Measurements from ENCODE around the gene LITAF. TPM values are rescaled to one million over a fixed set of nuclear protein-coding genes. Genes with fewer than 3 reads are reported as not detected.
A peak's percentile ranks its signal among the peaks of the same experiment; 100 is the strongest.
"Not testable (repeated sequence)": the region's sequence is repeated elsewhere in the genome, so short reads cannot be mapped to it uniquely, and the experiment has no call there.

LITAF gene
- total RNA-seq, 4 donors from 2014 or later, result 101 to 136 (median 112) TPM

DNA sequence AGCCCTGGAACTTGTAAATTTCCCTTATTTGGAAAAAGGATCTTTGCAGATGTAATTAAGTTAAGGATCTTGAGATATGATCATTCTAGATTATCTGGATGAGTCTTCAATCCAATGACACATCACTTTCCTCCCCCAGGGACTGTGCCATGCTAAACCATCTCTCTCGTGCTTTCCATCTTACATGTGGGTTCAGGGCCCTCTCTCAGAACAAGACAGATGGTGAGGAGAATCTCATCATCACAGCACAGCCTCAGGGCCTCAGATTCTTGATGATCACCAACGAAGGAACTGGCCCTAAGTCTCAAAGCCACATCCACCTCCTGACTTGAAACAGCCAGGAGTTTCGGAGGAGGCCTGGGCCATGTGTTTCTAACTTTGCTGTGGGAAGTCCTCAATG, 78.7 kb downstream of the LITAF start:
- H3K9me3 ChIP-seq, result no peaks in the 10 kb centered on the region
- H3K27ac ChIP-seq, result no peak overlapping the region
- no peak for DNase-seq
- intact Hi-C loops (cut with DNase I), result no loop called here
- no peak overlapping the region for H3K4me3 ChIP-seq (replicated peaks in 1 of 3)
- H3K4me1 ChIP-seq, result peaks cover 6 to 28% of the 10 kb centered on the region in 2 donors
- TF ChIP-seq POLR2A (IDR thresholded peaks at IDR 0.05), result no peak
- TF ChIP-seq, protein P1, sequence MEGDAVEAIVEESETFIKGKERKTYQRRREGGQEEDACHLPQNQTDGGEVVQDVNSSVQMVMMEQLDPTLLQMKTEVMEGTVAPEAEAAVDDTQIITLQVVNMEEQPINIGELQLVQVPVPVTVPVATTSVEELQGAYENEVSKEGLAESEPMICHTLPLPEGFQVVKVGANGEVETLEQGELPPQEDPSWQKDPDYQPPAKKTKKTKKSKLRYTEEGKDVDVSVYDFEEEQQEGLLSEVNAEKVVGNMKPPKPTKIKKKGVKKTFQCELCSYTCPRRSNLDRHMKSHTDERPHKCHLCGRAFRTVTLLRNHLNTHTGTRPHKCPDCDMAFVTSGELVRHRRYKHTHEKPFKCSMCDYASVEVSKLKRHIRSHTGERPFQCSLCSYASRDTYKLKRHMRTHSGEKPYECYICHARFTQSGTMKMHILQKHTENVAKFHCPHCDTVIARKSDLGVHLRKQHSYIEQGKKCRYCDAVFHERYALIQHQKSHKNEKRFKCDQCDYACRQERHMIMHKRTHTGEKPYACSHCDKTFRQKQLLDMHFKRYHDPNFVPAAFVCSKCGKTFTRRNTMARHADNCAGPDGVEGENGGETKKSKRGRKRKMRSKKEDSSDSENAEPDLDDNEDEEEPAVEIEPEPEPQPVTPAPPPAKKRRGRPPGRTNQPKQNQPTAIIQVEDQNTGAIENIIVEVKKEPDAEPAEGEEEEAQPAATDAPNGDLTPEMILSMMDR (IDR thresholded peaks at IDR 0.05), result no peak
- no peaks in the 10 kb centered on the region for H3K36me3 ChIP-seq
- 95 to 99% methylated on average over 3 of the region's 3 CpGs for WGBS, 2 donors
- H3K27me3 ChIP-seq, result no peaks in the 10 kb centered on the region

DNA sequence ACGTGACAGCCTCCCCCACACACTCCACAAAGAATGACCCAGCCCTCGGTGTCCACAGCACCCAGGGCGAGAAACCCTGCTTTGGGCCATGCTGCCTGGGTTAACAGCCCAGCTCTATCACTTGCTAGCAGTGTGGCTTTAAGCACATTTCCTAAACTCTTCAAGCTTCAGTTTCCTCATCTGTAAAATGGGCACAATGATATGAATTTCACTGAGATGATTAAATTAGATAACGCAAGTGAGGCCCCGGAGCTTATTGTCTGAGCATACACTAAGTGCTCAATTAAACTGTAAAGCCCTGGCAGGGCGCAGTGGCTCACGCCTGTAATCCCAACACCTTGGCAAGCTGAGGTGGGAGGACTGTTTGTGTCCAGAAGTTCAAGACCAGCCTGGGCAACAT, 79.4 kb downstream of the LITAF start:
- H3K4me3 ChIP-seq (replicated peaks in 1 of 3), result no peak overlapping the region
- no peaks in the 10 kb centered on the region for H3K36me3 ChIP-seq
- TF ChIP-seq, protein P1 (IDR thresholded peaks at IDR 0.05), result no peak
- no peak for TF ChIP-seq POLR2A (IDR thresholded peaks at IDR 0.05)
- DNase-seq, result no peak
- peaks cover 6 to 28% of the 10 kb centered on the region in 2 donors for H3K4me1 ChIP-seq
- WGBS, 2 donors, result 97 to 99% methylated on average over 7 of the region's 7 CpGs
- no peaks in the 10 kb centered on the region for H3K27me3 ChIP-seq
- intact Hi-C loops (cut with DNase I), result no loop called here
- H3K27ac ChIP-seq, result no peak overlapping the region
- no peaks in the 10 kb centered on the region for H3K9me3 ChIP-seq

DNA sequence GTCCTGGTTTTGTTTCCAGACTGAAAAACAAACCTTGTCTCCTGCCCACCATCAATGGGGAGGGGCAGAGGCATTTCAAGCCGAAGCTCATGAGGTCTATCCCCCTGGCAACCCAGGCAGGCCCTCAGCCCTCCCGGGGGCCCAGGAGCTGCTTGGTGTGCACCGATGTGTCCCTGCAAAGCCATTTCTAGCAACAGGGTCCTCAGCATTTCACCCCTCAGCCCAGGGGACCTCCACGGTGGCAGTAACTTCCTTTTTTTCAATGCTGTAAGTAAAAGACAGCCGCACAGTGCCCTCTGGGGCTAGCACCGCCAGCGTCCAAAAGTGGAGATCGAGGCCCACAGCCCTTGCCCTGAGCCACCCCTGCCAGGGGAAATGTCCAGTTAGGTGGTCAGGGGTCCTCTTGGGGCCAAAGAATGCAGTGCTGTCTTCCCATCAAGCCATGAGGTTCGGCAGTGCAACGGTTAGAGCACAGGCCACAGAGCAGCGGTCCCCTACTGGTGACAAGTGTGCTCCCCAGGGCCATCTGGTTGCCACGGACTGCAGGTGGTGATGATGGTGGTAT, 79.9 kb downstream of the LITAF start:
- Histone ChIP-seq H3K4me3 (replicated peaks in 1 of 3) (no peak overlapping the region), H3K4me1 (peaks cover 6 to 28% of the 10 kb centered on the region in 2 donors), H3K27me3 (no peaks in the 10 kb centered on the region), H3K9me3 (no peaks in the 10 kb centered on the region), H3K36me3 (no peaks in the 10 kb centered on the region), H3K27ac (peak overlapping the region in 1 of 3 donors; percentile 61)
- intact Hi-C loops (cut with DNase I), result no loop called here
- 71% methylated on average over 8 to 9 of the region's 12 CpGs for WGBS, 2 donors
- no peak for DNase-seq
- TF ChIP-seq POLR2A (IDR thresholded peaks at IDR 0.05), result no peak
- TF ChIP-seq, protein P1 (IDR thresholded peaks at IDR 0.05), result no peak

DNA sequence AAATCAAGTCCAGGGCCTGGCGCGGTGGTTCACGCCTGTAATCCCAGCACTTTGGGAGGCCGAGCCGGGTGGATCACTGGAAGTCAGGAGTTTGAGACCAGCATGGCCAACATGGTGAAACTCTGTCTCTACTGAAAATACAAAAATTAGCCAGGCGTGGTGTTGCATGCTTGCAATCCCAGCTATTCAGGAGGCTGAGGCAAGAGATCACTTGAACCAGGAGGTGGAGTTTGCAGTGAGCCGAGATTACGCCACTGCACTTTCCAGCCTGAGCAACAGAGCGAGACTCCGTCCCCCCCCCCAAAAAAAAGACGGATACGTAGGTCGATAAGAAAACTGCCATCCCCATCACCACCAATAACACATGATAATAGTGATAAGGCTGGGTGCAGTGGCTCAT, 82.5 kb downstream of the LITAF start:
- intact Hi-C loops (cut with DNase I); H3K36me3 ChIP-seq; H3K9me3 ChIP-seq; H3K27me3 ChIP-seq; H3K4me3 ChIP-seq (replicated peaks in 1 of 3): not testable (repeated sequence)
- 47 to 57% methylated on average over 13 of the region's 13 CpGs for WGBS, 2 donors
- peak overlapping the region; percentile 4 to 85 (median 66) for H3K27ac ChIP-seq
- peaks cover 6 to 25% of the 10 kb centered on the region in 2 donors for H3K4me1 ChIP-seq
- peak; percentile 55 to 70 for DNase-seq

DNA sequence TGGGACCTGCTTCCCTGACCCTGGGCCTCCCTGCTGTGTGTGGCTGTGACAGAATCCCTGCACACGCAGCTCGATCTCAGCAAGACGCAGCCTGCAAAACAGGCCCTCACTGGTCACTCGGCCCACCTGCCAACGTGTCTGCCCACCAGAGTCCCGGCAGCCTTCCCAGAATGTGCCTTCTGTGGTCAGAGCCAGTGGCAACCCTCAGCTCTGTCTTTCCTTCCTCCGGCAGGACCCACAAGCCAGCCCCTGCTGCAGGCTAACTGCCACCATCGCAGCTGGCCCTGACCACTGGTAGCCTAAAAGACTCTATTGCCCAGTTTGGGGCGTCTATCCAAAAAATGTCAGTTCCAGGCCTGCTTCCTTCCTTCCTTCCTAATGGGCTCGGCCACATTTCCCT, 83.2 kb downstream of the LITAF start:
- 79 to 82% methylated on average over 9 to 10 of the region's 10 CpGs for WGBS, 2 donors
- Histone ChIP-seq H3K27me3 (no peaks in the 10 kb centered on the region), H3K4me3 (replicated peaks in 1 of 3) (no peak overlapping the region), H3K27ac (peak overlapping the region in 2 of 3 donors; percentile 66 to 85), H3K9me3 (no peaks in the 10 kb centered on the region), H3K4me1 (peaks cover 6 to 28% of the 10 kb centered on the region in 2 donors), H3K36me3 (no peaks in the 10 kb centered on the region)
- DNase-seq, result no peak
- intact Hi-C loops (cut with DNase I), result no loop called here
- no peak for TF ChIP-seq POLR2A (IDR thresholded peaks at IDR 0.05)
- TF ChIP-seq, protein P1 (IDR thresholded peaks at IDR 0.05), result no peak
